Stimulated activated memory B cell treated with anti-CD40 and anti-IgM and Interleukin-4, amounts not matched to agents 10 μg/mL and 1 μg/mL and 100 μg/mL, for 72 hours (primary cell): Measurements from ENCODE around the gene IL3.

Source experiments
- ATAC-seq: fragments of 150-1000 bp; cut with Tn5 transposase; 2 replicates; pipeline ENCODE4 v1.10.0; 2021
- H3K27ac Mint-ChIP-seq: one replicate; pipeline ENCODE4 v1.8.0; 2022; ENCODE audit warnings: mild to moderate bottlenecking, mixed read lengths
- H3K27me3 Mint-ChIP-seq: one replicate; pipeline ENCODE4 v1.8.0; 2022; ENCODE audit warnings: mixed read lengths
- H3K36me3 Mint-ChIP-seq: one replicate; pipeline ENCODE4 v1.8.0; 2022; ENCODE audit warnings: mixed read lengths
- H3K4me1 Mint-ChIP-seq: one replicate; pipeline ENCODE4 v1.8.0; 2022; ENCODE audit warnings: mixed read lengths
- H3K4me3 Mint-ChIP-seq: one replicate; pipeline ENCODE4 v1.8.0; 2022; ENCODE audit warnings: mild to moderate bottlenecking, moderate library complexity, mixed read lengths
- H3K9me3 Mint-ChIP-seq: one replicate; pipeline ENCODE4 v1.8.0; 2022; ENCODE audit warnings: mixed read lengths

The IL3 gene

DNA sequence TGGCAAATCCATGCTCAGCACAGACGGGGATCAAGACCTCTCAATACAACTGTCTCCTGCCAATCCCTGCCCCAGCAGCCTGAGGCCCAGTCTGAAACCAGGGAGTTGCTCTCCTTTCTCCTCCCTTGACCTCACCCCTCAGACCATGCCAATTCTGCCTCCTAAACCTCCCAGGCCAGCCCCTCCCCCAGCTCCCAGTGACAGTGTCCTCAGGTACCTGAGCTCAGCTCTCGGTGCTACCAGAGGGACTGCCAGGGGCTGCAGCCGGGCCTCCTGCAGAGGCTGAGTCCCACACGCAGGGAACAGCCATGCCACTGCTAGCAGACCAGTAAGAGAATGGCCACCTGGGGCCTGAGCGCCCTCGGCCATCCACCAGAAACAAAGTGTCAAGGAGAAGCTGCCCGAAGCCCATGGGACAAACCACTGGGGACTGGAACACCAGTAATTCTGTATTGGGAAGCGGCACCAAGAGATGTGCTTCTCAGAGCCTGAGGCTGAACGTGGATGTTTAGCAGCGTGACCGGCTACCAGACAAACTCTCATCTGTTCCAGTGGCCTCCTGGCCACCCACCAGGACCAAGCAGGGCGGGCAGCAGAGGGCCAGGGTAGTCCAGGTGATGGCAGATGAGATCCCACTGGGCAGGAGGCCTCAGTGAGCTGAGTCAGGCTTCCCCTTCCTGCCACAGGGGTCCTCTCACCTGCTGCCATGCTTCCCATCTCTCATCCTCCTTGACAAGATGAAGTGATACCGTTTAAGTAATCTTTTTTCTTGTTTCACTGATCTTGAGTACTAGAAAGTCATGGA lies 557 bp upstream of the IL3 start:
- H3K36me3 Mint-ChIP-seq = no peaks in the 10 kb centered on the region
- H3K9me3 Mint-ChIP-seq = no peaks in the 10 kb centered on the region
- H3K4me1 Mint-ChIP-seq = peaks cover 21% of the 10 kb centered on the region
- H3K27me3 Mint-ChIP-seq = peaks cover 16% of the 10 kb centered on the region
- H3K4me3 Mint-ChIP-seq = no peak overlapping the region
- no peak for ATAC-seq
- no peak overlapping the region for H3K27ac Mint-ChIP-seq

DNA sequence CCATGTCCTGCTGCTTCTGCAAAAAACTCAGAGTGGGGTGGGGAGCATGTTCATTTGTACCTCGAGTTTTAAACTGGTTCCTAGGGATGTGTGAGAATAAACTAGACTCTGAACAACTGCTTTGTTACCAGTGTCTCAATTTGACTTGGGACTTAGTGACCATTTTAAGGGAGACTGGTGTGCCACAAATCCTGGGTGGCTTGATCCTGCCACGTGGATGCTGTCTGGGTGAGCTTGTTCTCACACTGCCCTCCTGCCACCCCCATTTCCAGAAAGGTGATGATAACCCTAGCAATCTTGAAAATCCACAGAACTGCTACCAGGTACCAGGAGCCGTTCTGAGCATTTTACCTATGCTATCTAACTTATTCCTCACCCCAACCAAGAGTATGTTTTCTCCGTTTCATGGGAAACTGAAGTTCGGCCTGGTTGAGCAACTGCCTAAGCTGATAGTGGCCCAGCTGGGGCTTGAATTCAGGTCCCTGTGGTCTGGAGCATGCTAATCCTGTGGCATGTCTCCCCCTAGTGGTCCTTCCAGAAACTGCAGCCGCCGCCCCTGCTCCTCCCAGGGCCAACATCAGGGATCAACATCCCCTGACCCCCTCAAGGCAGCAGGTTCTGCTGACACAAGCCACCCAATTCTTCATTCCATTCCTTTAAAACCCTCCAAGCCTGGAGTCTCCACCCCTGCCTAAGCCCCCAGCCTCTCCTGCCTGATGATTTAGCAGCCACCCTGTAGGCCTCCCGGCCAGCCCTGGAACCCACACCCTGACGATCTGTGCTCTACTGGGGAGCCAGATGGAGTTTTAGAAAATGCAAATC lies 2.8 kb downstream of the IL3 start:
- Mint-ChIP-seq H3K9me3 (no peaks in the 10 kb centered on the region), H3K4me3 (no peak overlapping the region), H3K27ac (no peak overlapping the region), H3K4me1 (peaks cover 43% of the 10 kb centered on the region), H3K27me3 (peaks cover under 1% of the 10 kb centered on the region), H3K36me3 (no peaks in the 10 kb centered on the region)
- peak; percentile 64 for ATAC-seq

DNA sequence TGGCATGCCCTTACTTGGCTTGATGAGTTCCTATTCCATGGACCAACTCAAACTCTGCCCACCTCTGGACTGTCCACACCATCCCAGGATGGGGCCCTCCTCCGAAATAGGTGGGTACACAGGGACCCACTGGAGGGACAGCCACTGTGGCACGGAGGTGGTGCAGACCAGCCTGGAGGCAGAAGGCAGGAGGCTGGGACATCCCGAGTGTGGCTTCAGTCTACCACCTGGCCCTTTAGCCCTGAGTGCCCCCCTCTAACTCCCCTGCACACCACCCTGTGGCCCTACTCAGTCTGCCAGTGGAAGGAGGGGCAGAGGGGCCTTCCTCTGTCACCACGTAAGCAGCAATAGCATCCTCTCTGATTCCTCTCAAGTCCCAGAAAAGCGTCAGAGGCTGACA lies 3.7 kb downstream of the IL3 start:
- Mint-ChIP-seq H3K9me3 (no peaks in the 10 kb centered on the region), H3K36me3 (no peaks in the 10 kb centered on the region), H3K4me3 (no peak overlapping the region), H3K27me3 (no peaks in the 10 kb centered on the region), H3K4me1 (peaks cover 48% of the 10 kb centered on the region), H3K27ac (no peak overlapping the region)
- ATAC-seq = no peak

DNA sequence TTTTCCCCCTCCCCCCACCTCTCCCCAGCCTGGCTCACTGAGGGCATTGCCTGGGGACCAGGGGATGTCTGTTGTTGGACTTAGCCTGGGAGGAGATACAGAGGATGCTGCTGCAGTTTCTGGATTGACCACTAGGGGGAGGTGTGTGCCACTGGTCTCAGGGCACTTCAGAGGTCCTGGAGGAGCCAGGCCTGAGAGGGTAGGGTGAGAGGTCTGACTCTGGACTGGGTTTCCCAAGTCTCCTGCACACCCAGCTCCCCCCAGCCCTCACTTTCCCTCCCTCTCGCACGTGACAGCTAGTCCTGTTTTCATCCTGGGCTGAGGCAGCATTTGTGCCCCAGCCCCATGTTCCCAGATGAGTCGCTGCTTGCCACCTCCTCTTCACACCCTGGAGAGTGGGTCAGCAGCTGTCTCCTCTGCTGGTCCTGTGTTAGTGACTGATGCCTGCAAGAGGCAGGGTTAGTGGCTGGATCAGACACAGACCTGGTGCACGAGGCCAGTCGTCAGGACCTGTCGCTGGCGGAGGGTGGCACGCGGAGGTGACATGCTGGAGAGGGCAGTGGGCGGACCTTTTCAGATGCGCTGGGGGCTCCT lies 4.4 kb downstream of the IL3 start:
- Mint-ChIP-seq H3K27me3 (no peaks in the 10 kb centered on the region), H3K27ac (peak overlapping the region; percentile 89), H3K4me3 (no peak overlapping the region), H3K9me3 (no peaks in the 10 kb centered on the region), H3K4me1 (peaks cover 47% of the 10 kb centered on the region), H3K36me3 (no peaks in the 10 kb centered on the region)
- ATAC-seq = peak; percentile 70

DNA sequence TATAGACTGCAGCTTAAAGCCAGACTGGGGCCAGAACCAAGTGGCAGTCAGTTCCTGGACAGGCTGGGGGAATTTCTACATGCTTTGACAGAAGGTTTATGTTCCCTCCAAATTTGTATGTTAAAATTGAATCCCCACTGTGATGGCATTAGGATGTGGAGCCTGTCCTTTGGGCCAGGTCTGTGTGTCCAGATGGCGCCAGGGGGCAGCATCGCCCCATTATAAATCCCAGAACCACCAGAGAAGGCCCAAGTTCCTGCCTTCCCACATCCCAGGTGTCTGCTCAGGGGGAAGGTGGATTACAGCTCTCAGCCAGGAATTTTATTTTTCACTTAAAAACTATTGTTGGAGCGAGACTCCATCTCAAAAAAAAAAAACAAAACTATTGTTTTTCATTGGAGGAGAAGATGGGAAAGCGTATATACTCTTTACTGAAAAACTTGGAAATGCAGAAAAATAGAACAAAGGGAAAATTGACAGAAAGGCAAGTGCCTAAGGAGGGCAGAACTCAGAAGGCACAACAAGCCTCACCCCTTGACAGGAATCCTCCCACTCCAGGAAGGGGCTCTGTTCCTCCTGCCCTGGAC lies 5.0 kb downstream of the IL3 start:
- H3K9me3 Mint-ChIP-seq = no peaks in the 10 kb centered on the region
- no peak overlapping the region for H3K4me3 Mint-ChIP-seq
- H3K36me3 Mint-ChIP-seq = no peaks in the 10 kb centered on the region
- peaks cover 47% of the 10 kb centered on the region for H3K4me1 Mint-ChIP-seq
- H3K27me3 Mint-ChIP-seq = no peaks in the 10 kb centered on the region
- ATAC-seq = peak; percentile 74
- peak overlapping the region; percentile 89 for H3K27ac Mint-ChIP-seq

DNA sequence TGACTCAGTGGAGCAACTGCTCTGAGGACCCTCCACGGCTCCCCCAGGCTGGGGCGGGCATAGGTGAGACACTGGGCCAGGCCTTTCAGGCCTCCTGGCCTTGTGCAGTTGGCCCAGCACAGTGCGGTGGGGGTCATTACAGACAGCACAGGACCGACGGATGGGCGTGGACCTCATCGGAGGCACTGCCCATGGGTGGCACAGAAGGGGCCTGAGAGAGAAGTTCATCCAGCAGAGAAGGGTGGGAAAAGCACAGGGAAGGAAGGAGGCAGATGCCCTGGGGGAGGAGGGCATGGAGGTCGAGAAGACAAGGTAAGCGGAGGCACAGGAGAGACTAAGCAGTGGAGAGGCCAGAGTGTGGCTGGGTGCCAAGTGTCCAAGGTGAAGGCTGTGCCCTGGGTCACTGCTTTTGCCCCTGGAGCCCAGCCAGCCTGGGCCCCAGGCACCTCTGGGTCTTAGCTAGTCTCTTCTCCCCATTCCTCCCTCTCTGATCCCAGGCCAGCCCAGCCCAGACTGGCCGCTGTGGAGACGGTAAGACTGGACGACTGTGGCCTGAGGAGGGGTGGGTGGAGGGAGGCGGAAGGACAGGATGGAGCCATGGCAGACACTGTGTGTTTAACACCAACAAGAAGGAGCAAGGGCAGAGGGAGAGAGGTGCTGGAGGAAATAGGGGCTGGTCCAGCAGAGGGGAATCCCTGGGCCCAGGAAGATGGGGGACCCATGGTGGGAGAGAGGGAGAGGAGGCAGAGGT lies 5.7 kb downstream of the IL3 start:
- peak overlapping the region; percentile 89 for H3K27ac Mint-ChIP-seq
- no peak overlapping the region for H3K4me3 Mint-ChIP-seq
- peaks cover 54% of the 10 kb centered on the region for H3K4me1 Mint-ChIP-seq

DNA sequence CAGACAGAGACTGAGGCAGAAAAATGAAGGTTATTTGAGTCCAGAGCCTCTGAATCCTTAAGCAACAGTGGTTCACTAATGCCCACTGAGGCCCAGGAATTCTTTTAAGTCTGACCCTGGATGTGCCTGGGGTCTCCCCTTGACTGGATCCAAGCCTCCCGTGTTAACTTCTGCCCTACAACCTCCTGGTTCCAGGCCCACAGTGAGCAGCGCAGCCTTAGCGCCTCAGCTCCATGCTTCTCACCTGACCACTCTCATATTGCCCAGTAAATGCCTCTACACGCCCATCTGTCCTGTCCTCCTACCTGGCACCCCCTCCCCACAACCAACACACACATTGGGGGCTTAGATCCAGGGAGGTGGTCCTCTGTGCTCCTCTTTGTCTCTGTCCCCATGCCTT lies 6.4 kb downstream of the IL3 start:
- Mint-ChIP-seq H3K27ac (peak overlapping the region; percentile 89), H3K9me3 (no peaks in the 10 kb centered on the region), H3K4me3 (no peak overlapping the region), H3K27me3 (no peaks in the 10 kb centered on the region), H3K36me3 (no peaks in the 10 kb centered on the region), H3K4me1 (peaks cover 61% of the 10 kb centered on the region)
- ATAC-seq = no peak

More for the DNA sequence above, 5.7 kb downstream of the IL3 start:
- Mint-ChIP-seq H3K9me3 (no peaks in the 10 kb centered on the region), H3K36me3 (no peaks in the 10 kb centered on the region), H3K27me3 (no peaks in the 10 kb centered on the region)
- ATAC-seq = no peak

DNA sequence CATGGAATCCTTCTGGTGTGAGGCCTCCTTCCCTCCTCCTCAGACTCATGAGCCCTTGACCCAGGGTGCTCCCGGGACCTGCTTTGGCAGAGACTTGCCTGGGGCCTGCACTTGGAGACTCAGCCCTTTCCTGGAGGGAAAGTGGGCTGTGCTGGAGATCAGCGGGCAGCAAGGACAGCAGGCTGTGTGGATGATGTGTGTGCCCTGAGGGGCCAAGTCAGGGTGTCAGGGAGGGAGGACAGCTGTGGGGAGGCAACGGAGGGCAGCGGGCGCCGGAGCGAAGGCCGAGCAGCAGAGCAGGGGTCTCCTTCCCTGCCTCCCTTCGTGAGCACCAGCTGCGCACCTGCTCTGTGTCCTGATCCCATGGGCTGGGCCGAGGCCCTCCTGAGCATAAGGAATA lies 7.0 kb downstream of the IL3 start:
- H3K27ac Mint-ChIP-seq = peak overlapping the region; percentile 89
- peaks cover 67% of the 10 kb centered on the region for H3K4me1 Mint-ChIP-seq
- no peak overlapping the region for H3K4me3 Mint-ChIP-seq
- H3K36me3 Mint-ChIP-seq = no peaks in the 10 kb centered on the region
- no peaks in the 10 kb centered on the region for H3K27me3 Mint-ChIP-seq
- no peak for ATAC-seq
- H3K9me3 Mint-ChIP-seq = no peaks in the 10 kb centered on the region

DNA sequence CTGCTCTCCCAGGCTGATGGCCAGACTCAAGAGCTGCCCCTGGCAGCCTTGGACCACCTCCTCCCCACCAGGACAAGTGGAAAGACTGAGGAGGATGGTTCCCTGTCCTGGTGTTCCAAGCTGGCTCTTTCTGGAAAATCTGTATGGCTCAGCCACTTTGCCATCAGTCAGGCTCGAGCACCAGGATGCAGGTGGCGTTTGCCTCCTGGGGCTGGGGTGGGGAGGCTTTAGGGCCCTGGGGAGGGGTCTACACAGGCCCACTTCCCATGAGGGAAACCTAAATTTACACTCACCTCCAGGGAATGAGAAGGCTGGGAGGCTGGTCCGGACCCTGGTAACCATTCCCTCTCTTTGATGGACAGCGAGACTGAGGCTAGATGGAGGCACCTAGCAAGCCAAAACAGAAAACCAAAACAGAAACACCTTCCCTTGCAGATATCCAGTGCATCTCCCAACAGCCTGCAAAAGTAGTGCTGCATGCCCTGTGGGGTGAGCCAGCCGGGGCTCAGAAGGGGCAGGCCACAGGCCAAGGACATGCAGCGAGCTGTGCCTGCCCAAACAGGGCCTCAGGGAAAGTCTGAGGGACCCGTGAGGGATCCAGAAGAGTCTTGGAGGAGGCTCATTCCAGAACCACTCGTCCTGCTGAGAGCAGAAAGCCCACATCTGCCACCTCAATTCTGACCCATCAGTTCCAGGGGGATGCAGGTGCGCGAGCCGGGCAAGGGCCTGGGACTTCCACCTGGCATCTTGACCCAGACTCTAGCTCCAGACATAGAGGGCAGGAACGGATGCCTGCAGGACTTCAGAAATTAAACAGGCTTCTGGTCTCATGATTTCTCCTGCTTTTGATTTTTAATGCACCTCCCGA lies 7.7 kb downstream of the IL3 start:
- H3K36me3 Mint-ChIP-seq = no peaks in the 10 kb centered on the region
- peaks cover 72% of the 10 kb centered on the region for H3K4me1 Mint-ChIP-seq
- H3K27me3 Mint-ChIP-seq = no peaks in the 10 kb centered on the region
- no peak for ATAC-seq
- peak overlapping the region; percentile 89 for H3K27ac Mint-ChIP-seq
- no peak overlapping the region for H3K4me3 Mint-ChIP-seq
- H3K9me3 Mint-ChIP-seq = no peaks in the 10 kb centered on the region

DNA sequence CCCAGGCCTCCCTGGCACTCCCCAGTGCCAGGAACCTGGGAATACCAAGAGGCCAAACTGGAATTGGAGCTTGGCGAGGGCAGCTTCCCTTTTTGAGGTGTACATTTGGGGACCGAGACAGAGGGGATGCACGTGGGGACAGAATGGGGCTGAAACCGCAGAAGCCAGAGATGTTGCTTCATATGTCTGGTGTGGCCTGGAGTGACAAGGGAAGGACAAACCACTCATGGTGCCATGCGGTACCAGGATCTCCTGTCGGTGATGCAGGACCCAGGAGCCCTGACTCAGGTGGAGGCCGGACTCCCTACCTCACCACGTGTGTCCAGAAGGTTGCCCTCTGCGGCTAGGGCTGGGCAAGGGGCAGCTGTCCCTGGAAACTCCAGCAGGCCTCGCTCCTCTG lies 9.1 kb downstream of the IL3 start:
- ATAC-seq = no peak
- Mint-ChIP-seq H3K4me1 (peaks cover 72% of the 10 kb centered on the region), H3K27me3 (no peaks in the 10 kb centered on the region), H3K9me3 (no peaks in the 10 kb centered on the region), H3K4me3 (no peak overlapping the region), H3K27ac (peak overlapping the region; percentile 38), H3K36me3 (peaks cover under 1% of the 10 kb centered on the region)

DNA sequence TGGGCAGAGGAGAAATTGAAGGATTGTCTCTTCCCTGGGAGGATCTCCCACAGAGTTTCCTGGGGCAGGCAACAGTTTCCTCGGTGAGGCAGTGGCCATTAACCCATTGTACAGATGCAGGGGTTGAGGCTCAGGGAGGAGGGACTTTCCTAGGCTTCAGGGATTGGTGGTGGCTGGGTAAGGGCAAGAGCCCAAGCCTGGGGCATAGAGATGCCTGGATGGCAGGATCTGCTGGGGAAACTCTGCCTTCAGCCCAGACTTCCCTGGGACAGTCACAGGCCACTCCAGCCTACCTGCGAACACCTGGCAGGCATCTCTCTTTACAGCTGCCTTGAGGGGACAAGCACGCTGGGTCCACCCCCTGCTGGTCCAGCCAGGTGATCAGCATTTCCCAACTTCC lies 9.5 kb downstream of the IL3 start:
- no peak for ATAC-seq
- Mint-ChIP-seq H3K4me3 (no peak overlapping the region), H3K4me1 (peaks cover 72% of the 10 kb centered on the region), H3K9me3 (no peaks in the 10 kb centered on the region), H3K27ac (no peak overlapping the region), H3K27me3 (no peaks in the 10 kb centered on the region), H3K36me3 (peaks cover 4% of the 10 kb centered on the region)

DNA sequence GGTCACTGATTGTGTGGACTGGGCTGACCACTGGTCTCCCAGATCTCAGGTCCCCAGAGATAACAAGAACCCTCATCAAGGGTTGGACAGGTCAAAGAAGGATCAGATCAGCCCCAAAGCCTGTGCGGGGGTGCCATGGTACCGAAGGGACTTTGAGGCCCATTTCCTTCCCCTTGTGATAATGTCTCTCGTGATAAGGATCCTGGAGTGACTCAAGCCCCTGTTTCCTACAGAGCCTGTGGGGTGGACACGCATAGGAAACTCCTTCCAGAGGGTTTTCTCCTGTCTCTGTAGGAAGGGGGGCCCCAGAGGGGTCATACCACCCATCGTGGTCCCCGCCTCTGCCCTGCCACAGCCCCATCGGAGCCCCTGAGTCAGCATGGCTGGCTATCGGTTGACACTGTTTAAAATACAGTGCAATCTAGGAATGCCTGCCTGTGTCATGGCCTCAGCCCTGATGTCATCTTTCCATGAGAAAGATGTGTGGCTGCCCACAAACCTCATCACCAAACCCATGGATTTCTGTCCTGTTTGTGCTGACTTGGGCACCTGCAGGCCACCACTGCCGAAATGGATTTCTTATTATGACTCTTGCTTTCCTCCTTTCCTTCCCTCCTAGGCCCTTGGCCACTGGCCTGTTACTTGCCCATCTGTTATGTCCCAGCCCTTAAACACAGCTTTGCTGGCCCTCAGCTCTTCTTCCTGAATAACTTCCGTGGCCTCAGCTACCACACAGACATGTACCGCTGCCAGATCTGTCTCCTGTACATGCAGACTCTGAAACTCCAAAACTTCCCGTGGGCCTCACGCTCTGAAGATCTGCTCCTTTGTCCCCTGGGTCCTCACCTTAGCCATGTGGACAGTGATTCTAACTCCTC lies 10.2 kb downstream of the IL3 start:
- no peak for ATAC-seq
- no peaks in the 10 kb centered on the region for H3K27me3 Mint-ChIP-seq
- H3K4me1 Mint-ChIP-seq = peaks cover 72% of the 10 kb centered on the region
- H3K4me3 Mint-ChIP-seq = no peak overlapping the region
- peak overlapping the region; percentile 33 for H3K27ac Mint-ChIP-seq
- no peaks in the 10 kb centered on the region for H3K9me3 Mint-ChIP-seq
- peaks cover 8% of the 10 kb centered on the region for H3K36me3 Mint-ChIP-seq

DNA sequence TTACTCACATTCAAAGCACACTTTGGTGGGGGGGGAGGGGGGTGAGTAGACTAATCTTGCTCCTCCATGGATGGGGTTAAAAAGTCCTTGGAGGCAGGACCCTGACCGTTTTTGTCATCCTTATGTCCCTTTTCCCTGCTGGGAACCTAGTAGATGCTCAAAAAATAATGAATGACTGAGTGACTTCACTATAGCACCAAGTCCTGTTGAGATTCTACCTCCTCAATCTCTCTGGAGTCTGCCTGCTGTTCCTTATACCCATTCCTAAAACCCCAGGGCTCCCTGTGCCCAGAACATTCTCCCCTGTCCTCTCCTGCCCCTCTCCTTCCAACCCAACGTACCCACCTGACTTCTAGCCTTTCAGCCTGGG lies 10.9 kb downstream of the IL3 start:
- Mint-ChIP-seq H3K36me3 (peaks cover 8% of the 10 kb centered on the region), H3K27ac (peak overlapping the region; percentile 33), H3K27me3 (no peaks in the 10 kb centered on the region), H3K4me3 (no peak overlapping the region), H3K9me3 (no peaks in the 10 kb centered on the region), H3K4me1 (peaks cover 67% of the 10 kb centered on the region)
- no peak for ATAC-seq
